Adipocyte (in vitro differentiated cells): ENCODE measurements around the gene TMEM87A.

ENCODE experiments used
- DNase-seq: peaks from one replicate; pipeline ENCODE4 v3.0.0-alpha.2; 2015; ENCODE audit warnings: low read depth
- H3K27me3 ChIP-seq: replicated peaks from 2 replicates; pipeline ENCODE4 v1.7.0; 2013; ENCODE audit warnings: mild to moderate bottlenecking, low read length, moderate library complexity; ENCODE audit not compliant: control insufficient read depth, insufficient read depth
- H3K36me3 ChIP-seq: 2 replicates; pipeline ENCODE4 v1.7.0; 2013; ENCODE audit warnings: low read length, mild to moderate bottlenecking, moderate library complexity; ENCODE audit not compliant: control insufficient read depth, insufficient read depth, severe bottlenecking
- H3K4me1 ChIP-seq: 2 replicates; pipeline ENCODE4 v1.7.0; 2013; ENCODE audit warnings: mild to moderate bottlenecking, low read length, moderate library complexity; ENCODE audit not compliant: control insufficient read depth, insufficient read depth
- H3K4me3 ChIP-seq: 2 replicates; pipeline ENCODE4 v1.7.0; 2013; ENCODE audit warnings: mild to moderate bottlenecking, low read length, moderate library complexity
- H3K9ac ChIP-seq: 2 replicates; pipeline ENCODE4 v1.7.0; 2013; ENCODE audit warnings: mild to moderate bottlenecking, low read length, moderate library complexity
- H3K9me3 ChIP-seq: 2 replicates; pipeline ENCODE4 v1.7.0; 2013; ENCODE audit warnings: mild to moderate bottlenecking, low read length, moderate library complexity; ENCODE audit not compliant: control insufficient read depth

TMEM87A gene

GRCh38 chr15:42220216-42220615, 53.0 kb downstream of the TMEM87A start:
- peaks cover 9% of the 10 kb centered on the region for H3K4me1 ChIP-seq
- no peak overlapping the region for H3K9ac ChIP-seq
- DNase-seq, result no peak
- no peak overlapping the region for H3K4me3 ChIP-seq
- H3K9me3 ChIP-seq, result no peaks in the 10 kb centered on the region
- no peaks in the 10 kb centered on the region for H3K27me3 ChIP-seq
- H3K36me3 ChIP-seq, result peaks cover 83% of the 10 kb centered on the region

- peaks cover 9% of the 10 kb centered on the region for H3K4me1 ChIP-seq
- H3K4me3 ChIP-seq, result no peak overlapping the region
- no peak for DNase-seq
- H3K9me3 ChIP-seq, result no peaks in the 10 kb centered on the region
- peaks cover 83% of the 10 kb centered on the region for H3K36me3 ChIP-seq
- H3K9ac ChIP-seq, result no peak overlapping the region
- no peaks in the 10 kb centered on the region for H3K27me3 ChIP-seq
Measured at GRCh38 chr15:42218953-42219592, 54.2 kb downstream of the TMEM87A start.

- no peaks in the 10 kb centered on the region for H3K27me3 ChIP-seq
- H3K9ac ChIP-seq, result no peak overlapping the region
- H3K4me3 ChIP-seq, result no peak overlapping the region
- DNase-seq, result no peak
- no peaks in the 10 kb centered on the region for H3K9me3 ChIP-seq
- peaks cover 9% of the 10 kb centered on the region for H3K4me1 ChIP-seq
- H3K36me3 ChIP-seq, result peaks cover 81% of the 10 kb centered on the region
Measured at GRCh38 chr15:42217568-42217967, 55.7 kb downstream of the TMEM87A start.

- peaks cover 87% of the 10 kb centered on the region for H3K36me3 ChIP-seq
- peak; percentile 48 for DNase-seq
Measured at GRCh38 chr15:42215913-42216829, 57.1 kb downstream of the TMEM87A start.

GRCh38 chr15:42214600-42214999, 58.6 kb downstream of the TMEM87A start:
- Histone ChIP-seq H3K4me1 (peaks cover 17% of the 10 kb centered on the region), H3K36me3 (peaks cover 94% of the 10 kb centered on the region)

More at GRCh38 chr15:42215913-42216829, 57.1 kb downstream of the TMEM87A start:
- H3K9me3 ChIP-seq, result no peaks in the 10 kb centered on the region
- no peaks in the 10 kb centered on the region for H3K27me3 ChIP-seq
- peaks cover 9% of the 10 kb centered on the region for H3K4me1 ChIP-seq
- H3K4me3 ChIP-seq, result no peak overlapping the region
- no peak overlapping the region for H3K9ac ChIP-seq

GRCh38 chr15:42213511-42213910, 59.7 kb downstream of the TMEM87A start:
- H3K4me1 ChIP-seq, result peaks cover 24% of the 10 kb centered on the region
- no peaks in the 10 kb centered on the region for H3K9me3 ChIP-seq
- peaks cover 84% of the 10 kb centered on the region for H3K36me3 ChIP-seq
- DNase-seq, result no peak
- H3K27me3 ChIP-seq, result no peaks in the 10 kb centered on the region
- H3K9ac ChIP-seq, result no peak overlapping the region
- H3K4me3 ChIP-seq, result no peak overlapping the region

More at GRCh38 chr15:42214600-42214999, 58.6 kb downstream of the TMEM87A start:
- Histone ChIP-seq H3K9me3 (no peaks in the 10 kb centered on the region), H3K4me3 (no peak overlapping the region), H3K27me3 (no peaks in the 10 kb centered on the region), H3K9ac (no peak overlapping the region)
- no peak for DNase-seq

GRCh38 chr15:42210696-42211095, 62.5 kb downstream of the TMEM87A start:
- no peak overlapping the region for H3K9ac ChIP-seq
- DNase-seq, result no peak
- H3K4me1 ChIP-seq, result peaks cover 35% of the 10 kb centered on the region
- H3K27me3 ChIP-seq, result no peaks in the 10 kb centered on the region
- H3K36me3 ChIP-seq, result peaks cover 59% of the 10 kb centered on the region
- no peak overlapping the region for H3K4me3 ChIP-seq
- H3K9me3 ChIP-seq, result no peaks in the 10 kb centered on the region

- DNase-seq, result peak; percentile 93
- Histone ChIP-seq H3K4me3 (peak within 1 kb of the TSS; percentile 98), H3K9me3 (no peaks in the 10 kb centered on the region), H3K9ac (peak within 1 kb of the TSS; percentile 97), H3K27me3 (no peaks in the 10 kb centered on the region), H3K4me1 (peaks cover 42% of the 10 kb centered on the region), H3K36me3 (peaks cover 33% of the 10 kb centered on the region)
Measured at GRCh38 chr15:42207674-42208579, 65.3 kb downstream of the TMEM87A start, which contains the start of gene VPS39. Gene VPS39 (minus strand): TSS chr15:42208304. CDS start chr15:42208153, 151 bp downstream.

GRCh38 chr15:42206406-42206805, 66.8 kb downstream of the TMEM87A start:
- H3K36me3 ChIP-seq, result peaks cover 19% of the 10 kb centered on the region
- H3K4me1 ChIP-seq, result peaks cover 54% of the 10 kb centered on the region
- H3K9me3 ChIP-seq, result no peaks in the 10 kb centered on the region
- no peaks in the 10 kb centered on the region for H3K27me3 ChIP-seq
- DNase-seq, result no peak
- peak overlapping the region; percentile 98 for H3K4me3 ChIP-seq
- H3K9ac ChIP-seq, result no peak overlapping the region

GRCh38 chr15:42203891-42204290, 69.3 kb downstream of the TMEM87A start:
- Histone ChIP-seq H3K4me1 (peaks cover 43% of the 10 kb centered on the region), H3K9me3 (no peaks in the 10 kb centered on the region), H3K36me3 (peaks cover 10% of the 10 kb centered on the region), H3K4me3 (no peak overlapping the region), H3K9ac (no peak overlapping the region), H3K27me3 (no peaks in the 10 kb centered on the region)
- DNase-seq, result no peak
